T-cell (primary cell): ENCODE data around the gene YAF2. TPM values are rescaled to one million over a fixed set of nuclear protein-coding genes. Genes with fewer than 3 reads are reported as not detected.
"Not testable (repeated sequence)": the region's sequence is repeated elsewhere in the genome, so short reads cannot be mapped to it uniquely, and the experiment has no call there.

Experiments used
- ATAC-seq, 4 experiments: fragments of 200-7000 bp in 3 of 4; fragments of 150-1000 bp in 1 of 4; cut with Tn5 transposase; replicated peaks in 1 of 4; 1 replicate in 3 of 4; 2 replicates in 1 of 4; pipeline ENCODE4 v1.10.0; 2021; ENCODE audit warnings: moderate library complexity in 3 of 4, mild to moderate bottlenecking in 2 of 4, moderate number of reproducible peaks in 1 of 4
- CTCF ChIA-PET, 2 donors: fragments of 300-600 bp; sonication (Branson Sonifier 250); formaldehyde crosslinking; loops; one replicate each; lab custom pipeline; 2022; ENCODE audit warnings: antibody characterized with exemption in 2 of 2; lab: Charles Lee
- POLR2A ChIA-PET, 2 donors: fragments of 300-600 bp; sonication (Branson Sonifier 250); formaldehyde crosslinking; loops; one replicate each; lab custom pipeline; 2022; ENCODE audit warnings: antibody characterized with exemption in 2 of 2; lab: Charles Lee
- DNase-seq, 35 experiments: peaks; one replicate each; pipeline versions ENCODE4 v3.0.0 to v3.0.0-alpha.2; 2013 to 2023
- H3K27ac ChIP-seq: one replicate; pipeline ENCODE4 v1.5.1; 2013; ENCODE audit warnings: low read length
- H3K27me3 ChIP-seq, 2 experiments: replicated peaks in 1 of 2; 1 replicate in 1 of 2; 2 replicates in 1 of 2; pipeline versions ENCODE4 v1.6.1 to v1.7.0; 2013; ENCODE audit warnings: low read length in 1 of 2, mixed read lengths in 1 of 2; ENCODE audit not compliant: control insufficient read depth in 2 of 2, insufficient read depth in 2 of 2; ENCODE audit errors: extremely low read depth in 1 of 2
- H3K36me3 ChIP-seq, 2 donors: 1 replicate in 1 of 2; 2 replicates in 1 of 2; pipeline versions ENCODE4 v1.6.1 to v1.7.0; 2013; ENCODE audit warnings: low read length in 1 of 2; ENCODE audit not compliant: control insufficient read depth in 2 of 2, insufficient read depth in 1 of 2; ENCODE audit errors: extremely low read depth in 1 of 2
- H3K4me1 ChIP-seq, 2 experiments: 1 replicate in 1 of 2; 2 replicates in 1 of 2; pipeline versions ENCODE4 v1.6.1 to v1.7.0; 2013; ENCODE audit warnings: low read length in 2 of 2, mixed read lengths in 1 of 2; ENCODE audit not compliant: insufficient read depth in 2 of 2, control insufficient read depth in 1 of 2; ENCODE audit errors: extremely low read depth in 1 of 2
- H3K4me3 ChIP-seq, 2 donors: 1 replicate in 1 of 2; 2 replicates in 1 of 2; pipeline versions ENCODE4 v1.5.1 to v1.7.0; 2013; ENCODE audit warnings: mild to moderate bottlenecking in 2 of 2, low read length in 1 of 2, moderate library complexity in 1 of 2; ENCODE audit not compliant: control insufficient read depth in 1 of 2; ENCODE audit errors: extremely low read depth in 1 of 2
- H3K9me3 ChIP-seq: 2 replicates; pipeline ENCODE4 v1.7.0; 2013
- H3K27ac Mint-ChIP-seq, 2 donors: one replicate each; pipeline ENCODE4 v1.8.0; 2020 to 2021; ENCODE audit warnings: mild to moderate bottlenecking in 2 of 2, mixed read lengths in 2 of 2
- H3K27me3 Mint-ChIP-seq, 2 donors: one replicate each; pipeline ENCODE4 v1.8.0; 2021 to 2022; ENCODE audit warnings: mixed read lengths in 2 of 2
- H3K36me3 Mint-ChIP-seq: one replicate; pipeline ENCODE4 v1.8.0; 2021; ENCODE audit warnings: mixed read lengths
- H3K4me1 Mint-ChIP-seq, 3 donors: one replicate each; pipeline ENCODE4 v1.8.0; 2020 to 2022; ENCODE audit warnings: mixed read lengths in 3 of 3, mild to moderate bottlenecking in 1 of 3
- H3K4me3 Mint-ChIP-seq, 3 donors: one replicate each; pipeline ENCODE4 v1.8.0; 2020 to 2022; ENCODE audit warnings: mild to moderate bottlenecking in 3 of 3, mixed read lengths in 3 of 3, moderate library complexity in 3 of 3
- H3K9me3 Mint-ChIP-seq, 3 donors: one replicate each; pipeline ENCODE4 v1.8.0; 2020 to 2022; ENCODE audit warnings: mixed read lengths in 3 of 3
- WGBS: methylation state at CpG from one replicate; pipeline ENCODE4 v1.1.5; 2013; ENCODE audit warnings: missing lambda C conversion rate; ENCODE audit not compliant: insufficient coverage; 5-methylcytosine and 5-hydroxymethylcytosine counted together
- total RNA-seq, 35 experiments: library from RNA in 6 of 35; stranded (reverse) in 6 of 35; fragments of 120-200 nt in 1 of 35; gene quantifications; one replicate each; pipeline versions ENCODE4 v1.2.1 to v1.2.4 and lab custom pipeline; 2013 to 2026

The YAF2 gene
- total RNA-seq, 5 donors from 2014 or later (not counting 1 experiment from before 2014, with no cell fraction given): 37.8 to 68.3 (median 43.6) TPM

DNA sequence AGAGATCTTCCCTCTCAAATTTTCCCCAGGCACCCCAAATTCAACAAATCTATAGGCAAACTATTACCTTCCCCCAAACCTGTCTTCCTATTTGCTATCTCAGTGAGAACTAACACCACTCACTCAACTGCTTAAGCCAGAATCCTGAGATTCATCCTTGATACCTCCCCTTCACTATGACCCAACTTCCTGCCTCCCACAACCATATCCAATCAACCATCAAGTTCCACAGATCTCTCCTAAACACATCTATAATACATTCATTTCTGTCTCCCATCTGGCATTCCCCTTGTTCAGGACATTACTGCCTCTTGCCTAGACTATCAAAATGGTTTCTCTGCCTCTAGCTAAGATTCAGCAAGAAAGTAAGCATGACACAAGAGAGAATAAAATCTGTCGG lies 21.3 kb downstream of the YAF2 start:
- H3K27me3 ChIP-seq: no peaks in the 10 kb centered on the region
- DNase-seq (no peak), ATAC-seq (no peak)
- H3K4me3 Mint-ChIP-seq: no peak overlapping the region
- H3K4me1 Mint-ChIP-seq: peaks cover 57 to 63% (median 62%) of the 10 kb centered on the region in 3 donors
- H3K9me3 ChIP-seq: no peaks in the 10 kb centered on the region
- no peak overlapping the region for H3K27ac ChIP-seq
- ChIA-PET POLR2A (interaction anchor here in 1 of 2 donors (0.5 kb wide), 1 partner anchor 29 kb away, joined by 3 read pairs; no protein-coding TSS in a partner anchor), CTCF (no interaction called here)
- H3K9me3 Mint-ChIP-seq: no peaks in the 10 kb centered on the region
- H3K36me3 Mint-ChIP-seq: peaks cover 2% of the 10 kb centered on the region
- peak overlapping the region in 1 of 2 donors; percentile 56 for H3K27ac Mint-ChIP-seq
- no peak overlapping the region for H3K4me3 ChIP-seq
- H3K36me3 ChIP-seq: peaks cover 0 to 4% of the 10 kb centered on the region in 2 donors
- no CpG with 5 or more reads among the region's 1 CpG for WGBS
- no peaks in the 10 kb centered on the region for H3K27me3 Mint-ChIP-seq
- H3K4me1 ChIP-seq: peaks cover 0 to 2% of the 10 kb centered on the region in 2 experiments

DNA sequence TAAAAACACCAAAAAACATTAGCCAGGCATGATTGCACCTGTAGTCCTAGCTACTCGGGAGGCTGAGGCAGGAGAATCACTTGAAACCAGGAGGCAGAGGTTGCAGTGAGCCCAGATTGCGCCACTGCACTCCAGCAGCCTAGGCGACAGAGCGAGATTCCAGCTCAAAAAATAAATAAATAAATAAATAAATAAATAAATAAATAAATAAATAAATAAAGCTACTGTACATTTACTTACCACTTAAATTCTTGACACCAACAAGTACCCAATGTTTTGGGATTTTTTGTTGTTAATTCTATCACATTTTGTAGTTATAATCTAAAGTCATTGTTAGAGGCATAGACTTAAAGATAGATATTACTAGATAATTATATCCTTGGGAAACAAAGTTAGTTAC lies 22.3 kb downstream of the YAF2 start:
- DNase-seq, H3K9me3 Mint-ChIP-seq, H3K36me3 Mint-ChIP-seq, H3K4me1 ChIP-seq, H3K27me3 ChIP-seq, H3K27ac ChIP-seq, H3K36me3 ChIP-seq, H3K4me3 ChIP-seq, CTCF ChIA-PET, H3K27me3 Mint-ChIP-seq, H3K9me3 ChIP-seq, ATAC-seq, H3K4me3 Mint-ChIP-seq, H3K27ac Mint-ChIP-seq: not testable (repeated sequence)
- POLR2A ChIA-PET: interaction anchor here (0.6 to 0.8 kb wide), 2 partner anchors 17 to 19 kb away, joined by 3 to 6 read pairs; no protein-coding TSS in a partner anchor
- WGBS: 83% methylated on average over 1 of the region's 4 CpGs
- H3K4me1 Mint-ChIP-seq: peaks cover 49 to 55% (median 53%) of the 10 kb centered on the region in 3 donors

DNA sequence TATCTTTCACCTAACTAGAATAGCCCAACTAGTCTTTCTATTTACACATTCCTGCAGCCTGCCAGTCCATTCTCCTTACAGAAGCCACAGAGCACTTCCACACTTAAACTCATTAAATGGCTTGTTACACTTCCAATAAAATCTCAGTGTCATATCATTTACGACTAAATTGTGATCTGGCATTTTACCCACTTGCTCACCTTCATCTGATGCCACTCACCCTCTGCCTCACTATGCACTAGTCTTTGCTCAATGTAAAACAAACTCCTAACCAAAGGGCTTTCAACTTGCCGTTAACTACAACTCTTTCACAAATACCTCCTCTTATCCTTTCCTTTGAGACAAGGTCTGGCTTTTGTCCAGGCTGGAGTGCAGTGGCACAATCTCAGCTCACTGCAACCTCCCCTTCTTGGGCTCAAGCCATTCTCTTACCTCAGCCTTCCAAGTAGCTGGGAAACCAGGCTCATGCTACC lies 24.1 kb downstream of the YAF2 start:
- Histone ChIP-seq H3K4me3 (no peak overlapping the region), H3K27ac (no peak overlapping the region), H3K9me3 (no peaks in the 10 kb centered on the region), H3K4me1 (no peaks in the 10 kb centered on the region), H3K36me3 (peaks cover 0 to 5% of the 10 kb centered on the region in 2 donors), H3K27me3 (no peaks in the 10 kb centered on the region)
- ChIA-PET POLR2A (no interaction called here), CTCF (no interaction called here)
- no peak for DNase-seq
- Mint-ChIP-seq H3K27me3 (no peaks in the 10 kb centered on the region), H3K27ac (peak overlapping the region in 1 of 2 donors; percentile 1), H3K4me1 (peaks cover 34 to 41% (median 38%) of the 10 kb centered on the region in 3 donors), H3K9me3 (no peaks in the 10 kb centered on the region), H3K4me3 (no peak overlapping the region), H3K36me3 (peaks cover 9% of the 10 kb centered on the region)
- ATAC-seq: no peak
- 100% methylated on average over 2 of the region's 2 CpGs for WGBS

DNA sequence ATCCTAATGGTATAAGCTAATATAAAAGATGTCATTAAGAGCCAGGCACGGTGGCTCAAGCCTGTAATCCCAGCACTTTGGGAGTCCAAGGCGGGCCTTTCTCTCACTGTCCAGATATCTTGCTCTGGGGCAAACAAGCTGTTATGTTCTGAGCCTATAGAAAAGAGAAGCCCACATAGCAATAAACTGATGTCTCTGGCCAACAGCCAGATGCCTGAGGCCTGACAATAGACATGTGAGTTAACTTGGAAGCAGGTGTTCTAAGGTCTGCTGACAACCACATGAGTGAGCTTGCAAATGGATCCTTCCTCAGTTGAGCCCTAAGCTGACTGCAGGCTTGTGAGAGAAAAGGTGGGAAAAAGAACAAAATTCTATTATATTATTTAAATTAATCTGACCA lies 25.0 kb downstream of the YAF2 start:
- Mint-ChIP-seq H3K27me3 (no peaks in the 10 kb centered on the region), H3K9me3 (no peaks in the 10 kb centered on the region), H3K27ac (no peak overlapping the region), H3K36me3 (peaks cover 15% of the 10 kb centered on the region), H3K4me1 (peaks cover 30 to 37% (median 30%) of the 10 kb centered on the region in 3 donors), H3K4me3 (no peak overlapping the region)
- H3K36me3 ChIP-seq: peaks cover 0 to 5% of the 10 kb centered on the region in 2 donors
- CTCF ChIA-PET: no interaction called here
- POLR2A ChIA-PET: no interaction called here
- no peaks in the 10 kb centered on the region for H3K27me3 ChIP-seq
- WGBS: 84% methylated on average over 2 of the region's 2 CpGs
- H3K4me3 ChIP-seq: no peak overlapping the region
- H3K9me3 ChIP-seq: no peaks in the 10 kb centered on the region
- ATAC-seq (no peak), DNase-seq (no peak)
- H3K4me1 ChIP-seq: no peaks in the 10 kb centered on the region
- no peak overlapping the region for H3K27ac ChIP-seq

DNA sequence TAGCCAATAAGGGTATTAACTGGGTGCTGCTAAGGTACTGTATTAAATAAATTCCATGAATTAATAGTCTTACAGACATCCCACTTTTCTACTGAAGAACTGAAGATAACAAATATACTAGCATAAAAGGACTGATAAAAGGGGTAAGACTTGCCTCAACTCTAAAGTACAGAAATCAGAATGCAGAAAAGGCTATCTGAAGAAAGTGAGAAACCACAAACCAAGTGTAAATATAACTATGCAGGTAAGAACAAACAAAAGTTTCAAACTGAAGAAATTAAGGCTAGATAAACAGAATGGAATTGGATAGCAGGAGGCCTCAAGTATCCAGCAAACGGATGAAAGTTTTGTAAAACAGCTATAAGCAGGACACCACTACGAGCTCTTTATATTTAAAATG lies 29.5 kb downstream of the YAF2 start:
- WGBS: no CpG with 5 or more reads among the region's 2 CpGs
- no peaks in the 10 kb centered on the region for H3K4me1 ChIP-seq
- no peak for ATAC-seq
- H3K4me3 Mint-ChIP-seq: no peak overlapping the region
- DNase-seq: no peak
- no peaks in the 10 kb centered on the region for H3K9me3 Mint-ChIP-seq
- POLR2A ChIA-PET: interaction anchor here (0.5 to 0.9 kb wide), 6 partner anchors 17 to 291 kb away, joined by 3 to 6 read pairs (median 4); no protein-coding TSS in a partner anchor
- H3K36me3 ChIP-seq: peaks cover 0 to 8% of the 10 kb centered on the region in 2 donors
- no peak overlapping the region for H3K27ac Mint-ChIP-seq
- CTCF ChIA-PET: interaction anchor here (0.5 to 0.7 kb wide), 3 partner anchors 9 to 995 kb away, joined by 3 to 4 read pairs (median 3); no protein-coding TSS in a partner anchor
- H3K27me3 Mint-ChIP-seq: no peaks in the 10 kb centered on the region
- peaks cover 8 to 14% (median 10%) of the 10 kb centered on the region in 3 donors for H3K4me1 Mint-ChIP-seq
- H3K4me3 ChIP-seq: no peak overlapping the region
- H3K9me3 ChIP-seq: no peaks in the 10 kb centered on the region
- H3K27ac ChIP-seq: no peak overlapping the region
- peaks cover 37% of the 10 kb centered on the region for H3K36me3 Mint-ChIP-seq
- no peaks in the 10 kb centered on the region for H3K27me3 ChIP-seq

DNA sequence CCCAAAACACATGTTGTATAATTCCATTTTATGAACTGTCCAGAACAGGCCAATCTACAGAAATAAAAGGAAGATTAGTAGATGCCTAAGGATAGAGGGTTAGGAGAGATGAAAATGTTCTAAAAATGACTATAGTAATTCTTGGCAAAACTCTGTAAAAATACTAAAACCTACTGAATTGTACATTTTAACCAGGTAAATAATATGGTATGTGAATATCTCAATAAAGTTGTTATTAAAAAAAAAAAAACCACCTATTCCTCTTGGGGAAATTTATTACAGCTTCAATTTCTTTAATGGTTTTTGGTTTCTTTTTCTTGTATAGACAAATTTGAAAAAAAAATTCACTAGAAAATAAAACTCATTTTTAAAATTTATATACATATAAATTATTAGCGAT lies 33.2 kb downstream of the YAF2 start:
- Mint-ChIP-seq H3K27ac (no peak overlapping the region), H3K4me3 (no peak overlapping the region), H3K27me3 (no peaks in the 10 kb centered on the region), H3K9me3 (no peaks in the 10 kb centered on the region), H3K4me1 (peaks cover 16 to 19% (median 17%) of the 10 kb centered on the region in 3 donors), H3K36me3 (peaks cover 56% of the 10 kb centered on the region)
- ATAC-seq: no peak
- ChIA-PET CTCF (no interaction called here), POLR2A (no interaction called here)
- H3K36me3 ChIP-seq: peaks cover 0 to 7% of the 10 kb centered on the region in 2 donors
- H3K4me3 ChIP-seq: no peak overlapping the region
- H3K27me3 ChIP-seq: no peaks in the 10 kb centered on the region
- no peak for DNase-seq
- no CpG with 5 or more reads among the region's 1 CpG for WGBS
- H3K9me3 ChIP-seq: no peaks in the 10 kb centered on the region
- no peak overlapping the region for H3K27ac ChIP-seq
- no peaks in the 10 kb centered on the region for H3K4me1 ChIP-seq
